MM.1S (cell line): ENCODE results near the gene KTN1.

ENCODE experiments used
- DNase-seq: peaks from one replicate; pipeline ENCODE4 v3.0.0-alpha.2; 2015
- H2AFZ ChIP-seq: fragments of 300-600 bp; sonication (generic); 2 replicates; pipeline ENCODE4 v1.6.0; 2016; ENCODE audit warnings: antibody characterized with exemption, low read length
- H3F3A ChIP-seq: fragments of 300-600 bp; sonication (generic); 2 replicates; pipeline ENCODE4 v1.6.1; 2016; ENCODE audit warnings: mild to moderate bottlenecking, antibody characterized with exemption, low read length, moderate library complexity, mixed read lengths; ENCODE audit not compliant: insufficient read depth
- H3K27ac ChIP-seq: fragments of 300-600 bp; sonication (generic); 2 replicates; pipeline ENCODE4 v1.5.1; 2016; ENCODE audit warnings: mild to moderate bottlenecking, low read length
- H3K27me3 ChIP-seq: fragments of 300-600 bp; sonication (generic); replicated peaks from 2 replicates; pipeline ENCODE4 v1.6.0; 2016; ENCODE audit warnings: low read length; ENCODE audit not compliant: insufficient read depth
- H3K36me3 ChIP-seq: fragments of 300-600 bp; sonication (generic); replicated peaks from 2 replicates; pipeline ENCODE4 v1.6.1; 2016; ENCODE audit warnings: mild to moderate bottlenecking, low read length, mixed read lengths; ENCODE audit not compliant: insufficient read depth
- H3K4me1 ChIP-seq: fragments of 300-600 bp; sonication (generic); 2 replicates; pipeline ENCODE4 v1.6.1; 2016; ENCODE audit warnings: low read length, mixed read lengths
- H3K4me2 ChIP-seq: fragments of 300-600 bp; sonication (generic); 2 replicates; pipeline ENCODE4 v1.6.0; 2016; ENCODE audit warnings: low read depth, low read length
- H3K4me3 ChIP-seq: fragments of 300-600 bp; sonication (generic); 2 replicates; pipeline ENCODE4 v1.5.1; 2016; ENCODE audit warnings: low read length, mixed read lengths
- H3K79me2 ChIP-seq: fragments of 300-600 bp; sonication (generic); 2 replicates; pipeline ENCODE4 v1.6.1; 2016; ENCODE audit warnings: mixed run types, low read length, mixed read lengths
- H3K9ac ChIP-seq: fragments of 300-600 bp; sonication (generic); 2 replicates; pipeline ENCODE4 v1.6.1; 2016; ENCODE audit warnings: low read length, mixed read lengths
- H3K9me2 ChIP-seq: fragments of 300-600 bp; sonication (generic); replicated peaks from 2 replicates; pipeline ENCODE4 v1.6.1; 2016; ENCODE audit warnings: mild to moderate bottlenecking, low read length, mixed read lengths; ENCODE audit not compliant: insufficient read depth
- H3K9me3 ChIP-seq: fragments of 300-600 bp; sonication (generic); replicated peaks from 2 replicates; pipeline ENCODE4 v1.6.1; 2016; ENCODE audit warnings: mild to moderate bottlenecking, low read length, mixed read lengths; ENCODE audit not compliant: insufficient read depth
- H4K20me1 ChIP-seq: fragments of 300-600 bp; sonication (generic); 2 replicates; pipeline ENCODE4 v1.6.1; 2016; ENCODE audit warnings: mild to moderate bottlenecking, low read length, moderate library complexity, mixed read lengths; ENCODE audit not compliant: insufficient read depth
- EZH2 ChIP-seq: fragments of 300-600 bp; sonication (generic); optimal IDR thresholded peaks from 2 replicates; pipeline ENCODE3; 2017; ENCODE audit warnings: low read depth, mild to moderate bottlenecking, antibody characterized with exemption, low read length, mixed read lengths
- EZH2phosphoT487 ChIP-seq: fragments of 300-600 bp; sonication (generic); IDR thresholded peaks from 2 replicates; pipeline ENCODE4 v1.6.1; 2018; ENCODE audit warnings: antibody characterized with exemption, low read length
- TF ChIP-seq, protein P1 (sequence below): fragments of 300-600 bp; sonication (generic); IDR thresholded peaks from 2 replicates; pipeline ENCODE4 v1.5.1; 2016; ENCODE audit warnings: antibody characterized with exemption, low read length, mixed read lengths

KTN1 gene

DNA sequence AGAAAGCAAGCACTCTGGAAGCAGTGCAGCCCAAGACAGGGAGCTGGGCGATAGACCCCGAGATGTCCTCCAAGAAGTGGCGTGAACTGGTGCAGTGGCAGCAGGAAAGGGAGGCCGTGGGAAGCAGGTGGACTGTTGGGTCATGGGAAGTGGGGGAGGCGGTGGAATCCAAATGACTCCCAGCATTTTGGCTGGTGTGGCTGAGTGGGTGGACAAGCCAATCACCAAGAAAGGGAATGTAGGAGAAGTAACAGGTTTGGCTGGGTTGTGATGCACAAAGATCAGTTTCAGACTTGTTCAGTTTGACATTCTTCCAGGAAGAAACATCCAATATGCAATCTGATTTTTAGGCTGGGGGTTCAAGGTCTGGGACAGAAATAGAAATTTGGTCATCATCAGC is 46.0 kb upstream of the KTN1 start:
- Histone ChIP-seq H3K27me3 (no peaks in the 10 kb centered on the region), H3K9ac (no peak overlapping the region), H4K20me1 (no peaks in the 10 kb centered on the region), H3K4me2 (no peak overlapping the region), H3K4me1 (no peaks in the 10 kb centered on the region), H3K9me3 (no peaks in the 10 kb centered on the region), H3K79me2 (no peaks in the 10 kb centered on the region), H3K9me2 (no peaks in the 10 kb centered on the region), H3K4me3 (no peak overlapping the region), H3K36me3 (no peaks in the 10 kb centered on the region), H2AFZ (no peak overlapping the region), H3K27ac (no peak overlapping the region), H3F3A (no peaks in the 10 kb centered on the region)
- no peak for DNase-seq
- no peak for TF ChIP-seq EZH2phosphoT487
- no peak for TF ChIP-seq EZH2
- TF ChIP-seq, protein P1, sequence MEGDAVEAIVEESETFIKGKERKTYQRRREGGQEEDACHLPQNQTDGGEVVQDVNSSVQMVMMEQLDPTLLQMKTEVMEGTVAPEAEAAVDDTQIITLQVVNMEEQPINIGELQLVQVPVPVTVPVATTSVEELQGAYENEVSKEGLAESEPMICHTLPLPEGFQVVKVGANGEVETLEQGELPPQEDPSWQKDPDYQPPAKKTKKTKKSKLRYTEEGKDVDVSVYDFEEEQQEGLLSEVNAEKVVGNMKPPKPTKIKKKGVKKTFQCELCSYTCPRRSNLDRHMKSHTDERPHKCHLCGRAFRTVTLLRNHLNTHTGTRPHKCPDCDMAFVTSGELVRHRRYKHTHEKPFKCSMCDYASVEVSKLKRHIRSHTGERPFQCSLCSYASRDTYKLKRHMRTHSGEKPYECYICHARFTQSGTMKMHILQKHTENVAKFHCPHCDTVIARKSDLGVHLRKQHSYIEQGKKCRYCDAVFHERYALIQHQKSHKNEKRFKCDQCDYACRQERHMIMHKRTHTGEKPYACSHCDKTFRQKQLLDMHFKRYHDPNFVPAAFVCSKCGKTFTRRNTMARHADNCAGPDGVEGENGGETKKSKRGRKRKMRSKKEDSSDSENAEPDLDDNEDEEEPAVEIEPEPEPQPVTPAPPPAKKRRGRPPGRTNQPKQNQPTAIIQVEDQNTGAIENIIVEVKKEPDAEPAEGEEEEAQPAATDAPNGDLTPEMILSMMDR, result no peak

DNA sequence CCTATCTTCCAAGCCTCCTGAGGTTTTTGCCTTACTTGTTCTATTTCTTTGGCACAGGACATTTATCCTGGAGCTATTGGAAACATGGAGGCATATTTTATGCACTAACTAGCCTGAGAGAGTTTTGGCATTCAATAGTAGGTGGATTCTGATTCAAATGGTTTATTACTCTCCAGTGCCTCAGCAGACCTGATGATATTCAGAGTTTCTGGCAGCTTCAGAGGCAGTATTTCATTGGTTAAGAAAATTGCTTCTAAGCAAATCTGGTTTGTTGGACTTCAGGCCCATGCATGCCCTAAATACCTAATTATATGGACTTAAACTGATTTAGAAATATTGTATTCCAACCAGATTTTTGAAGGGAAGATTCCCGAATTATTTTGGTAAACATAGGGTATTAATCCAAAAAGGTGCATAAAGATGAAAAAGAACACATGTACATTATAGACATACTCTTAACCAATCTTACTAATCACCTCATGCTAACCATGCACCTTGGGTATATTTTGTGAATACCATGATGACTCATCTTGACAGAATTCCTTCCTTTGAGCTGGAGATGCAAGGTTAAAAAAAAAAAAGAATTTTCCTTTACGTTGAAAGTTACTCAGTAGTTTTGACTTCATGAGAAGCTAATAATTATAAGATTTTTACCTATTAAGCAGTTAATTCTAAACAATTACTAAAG is 44.3 kb upstream of the KTN1 start:
- Histone ChIP-seq H3K4me2 (no peak overlapping the region), H3K9ac (no peak overlapping the region), H3K9me2 (no peaks in the 10 kb centered on the region), H3F3A (no peaks in the 10 kb centered on the region), H3K27me3 (no peaks in the 10 kb centered on the region), H3K4me3 (no peak overlapping the region), H4K20me1 (no peaks in the 10 kb centered on the region), H3K9me3 (no peaks in the 10 kb centered on the region), H2AFZ (no peak overlapping the region), H3K36me3 (no peaks in the 10 kb centered on the region), H3K4me1 (no peaks in the 10 kb centered on the region), H3K27ac (no peak overlapping the region), H3K79me2 (no peaks in the 10 kb centered on the region)
- DNase-seq, result no peak
- no peak for TF ChIP-seq EZH2
- TF ChIP-seq, protein P1, result no peak
- no peak for TF ChIP-seq EZH2phosphoT487

DNA sequence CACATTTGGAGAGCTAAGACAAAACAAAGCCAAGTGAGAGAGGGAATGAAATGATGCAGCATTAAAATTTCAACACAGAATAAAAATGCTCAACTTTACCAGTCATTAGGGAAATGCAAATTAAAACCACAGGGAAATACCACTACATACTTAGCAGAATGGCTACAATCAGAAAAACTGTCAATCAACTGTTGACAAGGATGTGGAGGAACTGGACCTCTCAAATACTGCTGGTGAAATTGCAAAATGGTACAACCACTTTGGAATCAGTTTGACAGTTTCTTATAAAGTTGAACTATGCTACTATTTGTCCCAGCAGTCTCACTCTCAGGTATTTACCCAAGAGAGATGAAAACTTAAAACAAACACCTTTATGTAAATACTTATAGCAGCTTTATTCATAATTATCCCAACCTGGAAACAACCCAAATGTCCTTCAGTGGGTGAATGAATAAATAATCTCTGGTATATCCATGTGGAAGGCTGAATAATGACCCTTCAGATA is 43.8 kb upstream of the KTN1 start:
- Histone ChIP-seq H3K4me2 (no peak overlapping the region), H3F3A (no peaks in the 10 kb centered on the region), H3K27ac (no peak overlapping the region), H3K9me2 (no peaks in the 10 kb centered on the region), H4K20me1 (no peaks in the 10 kb centered on the region), H2AFZ (no peak overlapping the region), H3K27me3 (no peaks in the 10 kb centered on the region), H3K9me3 (no peaks in the 10 kb centered on the region), H3K9ac (no peak overlapping the region), H3K4me1 (no peaks in the 10 kb centered on the region), H3K4me3 (no peak overlapping the region), H3K79me2 (no peaks in the 10 kb centered on the region), H3K36me3 (no peaks in the 10 kb centered on the region)
- TF ChIP-seq EZH2phosphoT487, result no peak
- TF ChIP-seq, protein P1, result no peak
- no peak for DNase-seq
